Measurements from ENCODE around the gene HTT. TPM values are rescaled to one million over a fixed set of nuclear protein-coding genes. Genes with fewer than 3 reads are reported as not detected.
"Not testable (repeated sequence)": the region's sequence is repeated elsewhere in the genome, so short reads cannot be mapped to it uniquely, and the experiment has no call there.

HTT gene
- total RNA-seq, 5 donors from 2014 or later (not counting 1 experiment from before 2014, with no cell fraction given) = 60.3 to 97.1 (median 71.4) TPM

DNA sequence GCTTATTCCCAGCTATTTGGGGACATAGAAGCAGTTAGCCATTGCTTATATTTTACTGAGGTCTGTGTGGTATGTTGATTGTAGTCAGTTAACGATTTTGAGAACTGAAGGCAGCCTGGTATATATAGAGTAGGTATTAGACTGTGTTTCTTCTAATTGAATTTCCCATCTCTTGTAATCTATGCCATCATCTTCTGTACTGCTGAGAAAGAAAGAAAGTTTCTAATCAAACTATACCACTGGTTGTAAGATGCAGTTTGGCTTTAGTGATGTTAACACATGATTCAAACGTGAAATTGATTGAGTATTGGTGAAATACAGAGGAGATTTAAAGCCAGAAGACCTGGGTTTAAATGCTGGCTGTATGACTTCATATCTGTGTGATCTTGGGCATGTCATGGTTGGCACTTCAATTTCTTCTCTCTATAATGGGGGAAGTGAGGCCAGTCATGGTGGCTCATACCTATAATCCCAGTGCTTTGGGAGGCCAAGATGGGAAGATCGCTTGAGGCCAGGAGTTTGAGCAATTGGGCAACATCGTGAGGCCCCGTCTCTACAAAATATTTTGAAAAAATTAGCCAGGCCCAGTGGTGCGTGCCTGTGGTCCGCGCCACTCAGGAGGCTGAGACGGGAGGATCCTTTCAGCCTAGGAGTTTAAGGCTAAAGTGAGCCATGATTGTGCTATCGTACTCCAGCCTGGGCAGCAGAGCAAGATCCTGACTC lies 11.6 kb downstream of the HTT start:
- ATAC-seq (replicated peaks in 1 of 4) = no peak
- H3K4me3 ChIP-seq (ENCODE audit: control insufficient read depth in 1 of 2, extremely low read depth in 1 of 2, low read length in 1 of 2) = no peak overlapping the region
- H3K9me3 Mint-ChIP-seq = no peaks in the 10 kb centered on the region
- no peaks in the 10 kb centered on the region for H3K27me3 Mint-ChIP-seq
- no peak for DNase-seq
- no peak overlapping the region for H3K27ac ChIP-seq (ENCODE audit: low read length)
- H3K4me1 ChIP-seq (ENCODE audit: control insufficient read depth in 1 of 2, extremely low read depth in 1 of 2, insufficient read depth in 2 of 2, low read length in 2 of 2) = peaks cover 4 to 7% of the 10 kb centered on the region in 2 experiments
- 99% methylated on average over 8 of the region's 10 CpGs for WGBS (ENCODE audit: insufficient coverage)
- ChIA-PET CTCF (no interaction called here), POLR2A (no interaction called here)
- no peaks in the 10 kb centered on the region for H3K27me3 ChIP-seq (replicated peaks in 1 of 2; ENCODE audit: control insufficient read depth in 2 of 2, extremely low read depth in 1 of 2, insufficient read depth in 2 of 2, low read length in 1 of 2)
- peaks cover 0 to 21% of the 10 kb centered on the region in 2 donors for H3K36me3 ChIP-seq (ENCODE audit: control insufficient read depth in 2 of 2, extremely low read depth in 1 of 2, insufficient read depth in 1 of 2, low read length in 1 of 2)
- H3K4me1 Mint-ChIP-seq = peaks cover 25 to 37% (median 30%) of the 10 kb centered on the region in 3 donors
- H3K4me3 Mint-ChIP-seq = no peak overlapping the region
- H3K9me3 ChIP-seq = no peaks in the 10 kb centered on the region
- H3K27ac Mint-ChIP-seq = no peak overlapping the region
- peaks cover 27% of the 10 kb centered on the region for H3K36me3 Mint-ChIP-seq

DNA sequence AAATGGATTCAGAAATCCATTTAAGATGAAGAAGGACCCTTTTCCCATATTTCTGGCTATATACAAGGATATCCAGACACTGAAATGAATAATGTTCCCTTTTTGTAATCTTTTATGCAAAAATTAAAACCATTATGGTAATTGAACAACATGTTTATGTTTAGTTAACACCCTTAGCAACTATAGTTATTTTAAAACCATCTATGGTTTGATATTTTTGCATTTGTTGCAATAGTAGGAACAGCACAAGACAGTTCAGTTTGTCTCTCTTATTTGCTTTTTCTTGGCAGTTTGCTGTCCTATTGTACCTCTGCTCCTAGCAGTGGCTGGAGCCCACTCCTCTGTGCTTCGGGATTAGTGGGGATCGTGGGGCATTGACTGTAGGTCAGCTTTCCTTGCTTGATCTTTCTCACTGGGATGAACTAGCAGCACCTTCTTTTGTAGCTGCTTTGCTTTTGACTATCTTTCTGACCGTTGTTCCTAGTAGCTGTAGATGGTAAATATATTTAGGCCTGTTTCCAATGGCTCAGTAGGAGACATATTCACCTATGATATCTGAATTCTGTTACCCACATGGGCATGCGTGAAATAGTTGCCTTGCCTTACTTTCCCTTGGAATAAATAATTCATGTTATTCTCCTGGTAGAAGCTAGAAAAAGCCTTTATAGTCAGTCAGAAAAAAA lies 12.8 kb downstream of the HTT start:
- H3K4me1 Mint-ChIP-seq = peaks cover 22 to 34% (median 23%) of the 10 kb centered on the region in 3 donors
- Histone ChIP-seq H3K4me1 (ENCODE audit: control insufficient read depth in 1 of 2, extremely low read depth in 1 of 2, insufficient read depth in 2 of 2, low read length in 2 of 2) (peaks cover 1 to 4% of the 10 kb centered on the region in 2 experiments), H3K36me3 (ENCODE audit: control insufficient read depth in 2 of 2, extremely low read depth in 1 of 2, insufficient read depth in 1 of 2, low read length in 1 of 2) (peaks cover 0 to 21% of the 10 kb centered on the region in 2 donors), H3K9me3 (no peaks in the 10 kb centered on the region), H3K27me3 (replicated peaks in 1 of 2; ENCODE audit: control insufficient read depth in 2 of 2, extremely low read depth in 1 of 2, insufficient read depth in 2 of 2, low read length in 1 of 2) (no peaks in the 10 kb centered on the region), H3K27ac (ENCODE audit: low read length) (no peak overlapping the region), H3K4me3 (ENCODE audit: control insufficient read depth in 1 of 2, extremely low read depth in 1 of 2, low read length in 1 of 2) (no peak overlapping the region)
- H3K4me3 Mint-ChIP-seq = no peak overlapping the region
- ChIA-PET POLR2A (no interaction called here), CTCF (no interaction called here)
- peaks cover 27% of the 10 kb centered on the region for H3K36me3 Mint-ChIP-seq
- H3K27ac Mint-ChIP-seq = no peak overlapping the region
- DNase-seq (no peak), ATAC-seq (replicated peaks in 1 of 4) (no peak)
- H3K9me3 Mint-ChIP-seq = no peaks in the 10 kb centered on the region
- no peaks in the 10 kb centered on the region for H3K27me3 Mint-ChIP-seq
- WGBS (ENCODE audit: insufficient coverage) = no CpG with 5 or more reads among the region's 4 CpGs

DNA sequence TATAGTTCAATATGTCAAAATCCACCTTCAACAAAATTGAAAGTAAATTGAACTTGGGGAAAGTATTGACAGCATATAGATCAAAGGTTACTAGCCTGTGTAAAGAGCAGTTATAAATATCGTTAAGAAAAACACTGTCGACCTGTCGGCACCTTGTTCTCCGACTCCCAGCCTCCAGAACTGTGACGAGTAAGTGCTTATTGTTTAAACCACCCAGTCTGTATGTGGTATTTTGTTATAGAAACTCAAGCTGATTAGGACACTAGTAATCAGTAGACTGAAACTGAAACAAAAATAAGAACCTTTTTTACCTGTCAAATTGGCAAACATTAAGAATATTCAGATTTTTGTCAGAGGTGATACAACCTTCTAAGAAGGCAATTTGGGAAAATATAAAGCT lies 17.0 kb downstream of the HTT start:
- Histone ChIP-seq H3K27me3 (replicated peaks in 1 of 2; ENCODE audit: control insufficient read depth in 2 of 2, extremely low read depth in 1 of 2, insufficient read depth in 2 of 2, low read length in 1 of 2) (no peaks in the 10 kb centered on the region), H3K4me3 (ENCODE audit: control insufficient read depth in 1 of 2, extremely low read depth in 1 of 2, low read length in 1 of 2) (no peak overlapping the region), H3K27ac (ENCODE audit: low read length) (no peak overlapping the region), H3K4me1 (ENCODE audit: control insufficient read depth in 1 of 2, extremely low read depth in 1 of 2, insufficient read depth in 2 of 2, low read length in 2 of 2) (no peaks in the 10 kb centered on the region), H3K9me3 (no peaks in the 10 kb centered on the region), H3K36me3 (ENCODE audit: control insufficient read depth in 2 of 2, extremely low read depth in 1 of 2, insufficient read depth in 1 of 2, low read length in 1 of 2) (peaks cover 0 to 35% of the 10 kb centered on the region in 2 donors)
- WGBS (ENCODE audit: insufficient coverage) = no CpG with 5 or more reads among the region's 5 CpGs
- H3K4me3 Mint-ChIP-seq = no peak overlapping the region
- H3K36me3 Mint-ChIP-seq = peaks cover 48% of the 10 kb centered on the region
- H3K9me3 Mint-ChIP-seq = no peaks in the 10 kb centered on the region
- H3K27ac Mint-ChIP-seq = peak overlapping the region in 1 of 2 donors; percentile 69
- no peaks in the 10 kb centered on the region for H3K27me3 Mint-ChIP-seq
- POLR2A ChIA-PET = no interaction called here
- H3K4me1 Mint-ChIP-seq = peaks cover 5 to 12% (median 10%) of the 10 kb centered on the region in 3 donors
- ATAC-seq (replicated peaks in 1 of 4) (no peak), DNase-seq (no peak)
- CTCF ChIA-PET = no interaction called here

GRCh38 chr4:3094701-3095100 lies 20.2 kb downstream of the HTT start:
- H3K27ac Mint-ChIP-seq; DNase-seq; H3K27me3 Mint-ChIP-seq; H3K4me1 ChIP-seq (ENCODE audit: control insufficient read depth in 1 of 2, extremely low read depth in 1 of 2, insufficient read depth in 2 of 2, low read length in 2 of 2); H3K9me3 ChIP-seq; POLR2A ChIA-PET; H3K9me3 Mint-ChIP-seq; H3K27ac ChIP-seq (ENCODE audit: low read length); ATAC-seq (replicated peaks in 1 of 4); H3K27me3 ChIP-seq (replicated peaks in 1 of 2; ENCODE audit: control insufficient read depth in 2 of 2, extremely low read depth in 1 of 2, insufficient read depth in 2 of 2, low read length in 1 of 2); CTCF ChIA-PET; H3K4me3 Mint-ChIP-seq; H3K4me3 ChIP-seq (ENCODE audit: control insufficient read depth in 1 of 2, extremely low read depth in 1 of 2, low read length in 1 of 2): not testable (repeated sequence)
- WGBS (ENCODE audit: insufficient coverage) = 95% methylated on average over 13 of the region's 28 CpGs
- H3K36me3 Mint-ChIP-seq = peaks cover 38% of the 10 kb centered on the region
- H3K4me1 Mint-ChIP-seq = peaks cover 5 to 17% (median 9%) of the 10 kb centered on the region in 3 donors
- peaks cover 0 to 26% of the 10 kb centered on the region in 2 donors for H3K36me3 ChIP-seq (ENCODE audit: control insufficient read depth in 2 of 2, extremely low read depth in 1 of 2, insufficient read depth in 1 of 2, low read length in 1 of 2)

DNA sequence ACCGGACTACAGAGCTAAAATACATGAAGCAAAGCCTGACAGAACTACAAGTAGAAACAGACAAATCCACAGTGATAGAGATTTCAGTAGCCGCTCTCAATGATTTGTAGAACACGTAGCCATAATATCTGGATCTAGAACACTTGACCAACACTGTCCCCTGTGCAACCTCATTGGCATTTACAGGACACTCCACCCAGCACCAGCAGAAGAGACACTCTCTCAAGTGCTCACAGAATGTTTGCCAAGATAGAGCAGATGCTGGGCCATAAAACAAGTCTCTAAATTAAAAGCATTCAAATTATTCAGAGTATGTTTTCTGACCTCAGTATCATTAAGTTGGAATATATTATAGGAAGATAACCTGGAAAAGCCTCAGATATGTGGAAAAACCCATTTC lies 21.7 kb downstream of the HTT start:
- CTCF ChIA-PET = no interaction called here
- Histone ChIP-seq H3K4me1 (ENCODE audit: control insufficient read depth in 1 of 2, extremely low read depth in 1 of 2, insufficient read depth in 2 of 2, low read length in 2 of 2) (no peaks in the 10 kb centered on the region), H3K27ac (ENCODE audit: low read length) (no peak overlapping the region), H3K9me3 (no peaks in the 10 kb centered on the region), H3K4me3 (ENCODE audit: control insufficient read depth in 1 of 2, extremely low read depth in 1 of 2, low read length in 1 of 2) (no peak overlapping the region), H3K36me3 (ENCODE audit: control insufficient read depth in 2 of 2, extremely low read depth in 1 of 2, insufficient read depth in 1 of 2, low read length in 1 of 2) (peaks cover 9 to 34% of the 10 kb centered on the region in 2 donors), H3K27me3 (replicated peaks in 1 of 2; ENCODE audit: control insufficient read depth in 2 of 2, extremely low read depth in 1 of 2, insufficient read depth in 2 of 2, low read length in 1 of 2) (no peaks in the 10 kb centered on the region)
- POLR2A ChIA-PET = no interaction called here
- Mint-ChIP-seq H3K4me1 (peaks cover 5 to 18% (median 6%) of the 10 kb centered on the region in 3 donors), H3K27me3 (no peaks in the 10 kb centered on the region), H3K36me3 (peaks cover 45% of the 10 kb centered on the region), H3K4me3 (no peak overlapping the region), H3K27ac (no peak overlapping the region), H3K9me3 (no peaks in the 10 kb centered on the region)
- DNase-seq (no peak), ATAC-seq (replicated peaks in 1 of 4) (no peak)
- WGBS (ENCODE audit: insufficient coverage) = 95% methylated on average over 3 of the region's 3 CpGs

GRCh38 chr4:3098346-3098745 lies 23.9 kb downstream of the HTT start:
- H3K27ac Mint-ChIP-seq = no peak overlapping the region
- DNase-seq (no peak), ATAC-seq (replicated peaks in 1 of 4) (no peak)
- H3K9me3 ChIP-seq = no peaks in the 10 kb centered on the region
- no peak overlapping the region for H3K4me3 Mint-ChIP-seq
- no peaks in the 10 kb centered on the region for H3K9me3 Mint-ChIP-seq
- no peaks in the 10 kb centered on the region for H3K27me3 ChIP-seq (replicated peaks in 1 of 2; ENCODE audit: control insufficient read depth in 2 of 2, extremely low read depth in 1 of 2, insufficient read depth in 2 of 2, low read length in 1 of 2)
- H3K36me3 Mint-ChIP-seq = peaks cover 51% of the 10 kb centered on the region
- 100% methylated on average over 1 of the region's 2 CpGs for WGBS (ENCODE audit: insufficient coverage)
- no peaks in the 10 kb centered on the region for H3K4me1 ChIP-seq (ENCODE audit: control insufficient read depth in 1 of 2, extremely low read depth in 1 of 2, insufficient read depth in 2 of 2, low read length in 2 of 2)
- peaks cover 16 to 39% of the 10 kb centered on the region in 2 donors for H3K36me3 ChIP-seq (ENCODE audit: control insufficient read depth in 2 of 2, extremely low read depth in 1 of 2, insufficient read depth in 1 of 2, low read length in 1 of 2)
- ChIA-PET POLR2A (no interaction called here), CTCF (no interaction called here)
- H3K27ac ChIP-seq (ENCODE audit: low read length) = no peak overlapping the region
- H3K4me1 Mint-ChIP-seq = peaks cover 4 to 21% (median 7%) of the 10 kb centered on the region in 3 donors
- H3K27me3 Mint-ChIP-seq = no peaks in the 10 kb centered on the region
- no peak overlapping the region for H3K4me3 ChIP-seq (ENCODE audit: control insufficient read depth in 1 of 2, extremely low read depth in 1 of 2, low read length in 1 of 2)
